ENCODE measurements around the gene THRAP3.

Gene THRAP3

DNA sequence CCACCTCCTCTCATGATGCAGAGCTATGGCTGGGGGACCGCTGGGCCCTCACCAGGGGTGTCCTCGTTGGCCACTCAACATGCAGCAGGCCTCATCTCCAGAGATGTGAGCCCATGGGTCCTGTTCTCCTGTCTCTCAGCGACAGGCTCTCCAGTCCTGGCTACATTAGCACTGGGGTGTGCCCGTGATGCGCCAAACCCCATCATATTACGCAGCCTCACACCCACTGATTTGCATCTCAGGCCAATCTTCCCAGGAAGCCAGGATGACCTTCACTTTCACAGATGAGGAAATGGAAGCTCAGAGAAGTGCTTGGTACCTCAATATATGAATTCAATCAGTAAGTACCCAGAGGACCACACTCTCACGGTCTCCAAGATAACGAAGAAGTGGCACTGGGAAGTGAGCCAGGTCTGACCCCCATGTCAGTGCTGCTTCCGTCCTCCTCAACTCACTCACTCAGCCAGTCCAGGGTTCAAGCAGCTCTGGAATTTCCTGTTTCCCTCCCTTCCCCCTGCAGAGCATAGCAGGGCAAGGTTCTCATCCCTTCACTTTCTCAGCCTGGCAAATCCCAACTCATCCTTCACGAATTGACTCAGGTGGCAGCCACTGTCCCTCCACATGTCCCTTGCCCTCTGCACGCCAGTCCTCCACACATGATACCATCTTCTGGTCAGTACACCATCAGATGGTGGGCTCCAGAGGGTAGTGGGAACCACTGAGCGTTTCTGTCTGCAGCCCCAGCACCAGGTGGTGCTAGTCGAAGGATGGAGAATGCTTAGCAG, 128.1 kb downstream of the THRAP3 start:
- TF ChIP-seq, protein P1, sequence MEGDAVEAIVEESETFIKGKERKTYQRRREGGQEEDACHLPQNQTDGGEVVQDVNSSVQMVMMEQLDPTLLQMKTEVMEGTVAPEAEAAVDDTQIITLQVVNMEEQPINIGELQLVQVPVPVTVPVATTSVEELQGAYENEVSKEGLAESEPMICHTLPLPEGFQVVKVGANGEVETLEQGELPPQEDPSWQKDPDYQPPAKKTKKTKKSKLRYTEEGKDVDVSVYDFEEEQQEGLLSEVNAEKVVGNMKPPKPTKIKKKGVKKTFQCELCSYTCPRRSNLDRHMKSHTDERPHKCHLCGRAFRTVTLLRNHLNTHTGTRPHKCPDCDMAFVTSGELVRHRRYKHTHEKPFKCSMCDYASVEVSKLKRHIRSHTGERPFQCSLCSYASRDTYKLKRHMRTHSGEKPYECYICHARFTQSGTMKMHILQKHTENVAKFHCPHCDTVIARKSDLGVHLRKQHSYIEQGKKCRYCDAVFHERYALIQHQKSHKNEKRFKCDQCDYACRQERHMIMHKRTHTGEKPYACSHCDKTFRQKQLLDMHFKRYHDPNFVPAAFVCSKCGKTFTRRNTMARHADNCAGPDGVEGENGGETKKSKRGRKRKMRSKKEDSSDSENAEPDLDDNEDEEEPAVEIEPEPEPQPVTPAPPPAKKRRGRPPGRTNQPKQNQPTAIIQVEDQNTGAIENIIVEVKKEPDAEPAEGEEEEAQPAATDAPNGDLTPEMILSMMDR (IDR thresholded peaks at IDR 0.05) = no peak
- TF ChIP-seq ZFX (IDR thresholded peaks at IDR 0.05; ENCODE audit: borderline replicate concordance) = no peak
- H3K27ac ChIP-seq = no peak overlapping the region

DNA sequence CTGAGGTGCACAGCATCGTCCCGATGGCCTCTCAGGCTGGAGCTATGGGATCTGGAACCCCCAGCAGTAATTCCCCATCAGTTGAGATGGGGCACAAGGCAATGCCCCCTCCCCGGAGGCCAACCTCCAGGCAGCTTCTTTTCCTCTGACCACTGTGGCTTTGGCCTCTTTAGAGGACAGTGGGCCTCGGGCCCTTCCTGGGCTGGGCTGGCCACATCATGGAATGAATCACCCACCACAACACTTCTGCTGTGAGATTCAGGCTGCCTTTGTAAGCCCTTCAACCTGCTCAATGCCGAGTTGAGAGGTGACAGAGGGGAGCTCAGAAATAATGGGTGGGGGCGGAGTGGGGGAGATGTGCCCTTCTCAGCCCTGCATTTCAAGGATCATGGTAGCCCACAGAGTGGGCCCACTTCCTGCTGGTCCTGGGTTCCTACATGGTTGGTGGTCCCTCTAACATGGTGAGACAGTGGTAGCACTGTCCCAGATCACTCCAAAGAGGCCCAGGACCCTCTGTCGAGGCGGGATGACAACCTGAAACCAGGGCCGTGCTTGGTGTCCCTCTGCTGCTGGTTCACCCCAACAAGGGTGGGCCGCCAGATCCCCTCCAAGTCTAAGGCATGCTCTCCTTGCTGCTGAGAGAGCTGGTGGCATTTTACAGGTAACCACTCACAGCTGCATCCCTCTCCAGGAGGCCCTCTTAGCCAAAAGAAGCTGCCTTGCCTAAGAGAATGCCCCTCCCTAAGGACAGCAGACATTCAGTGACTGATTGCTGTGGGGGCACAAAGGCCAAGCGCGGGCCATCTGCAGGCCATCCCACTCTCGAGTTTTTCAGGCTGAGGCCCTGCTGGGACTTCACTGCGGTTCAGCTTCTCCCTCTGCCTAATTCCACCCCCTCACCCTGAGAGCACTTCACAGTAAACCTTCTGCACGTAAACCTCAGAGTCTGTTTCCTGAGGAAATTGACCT, 129.0 kb downstream of the THRAP3 start:
- H3K27ac ChIP-seq = no peak overlapping the region
- TF ChIP-seq ZFX (IDR thresholded peaks at IDR 0.05; ENCODE audit: borderline replicate concordance) = no peak
- TF ChIP-seq, protein P1 (IDR thresholded peaks at IDR 0.05) = no peak

DNA sequence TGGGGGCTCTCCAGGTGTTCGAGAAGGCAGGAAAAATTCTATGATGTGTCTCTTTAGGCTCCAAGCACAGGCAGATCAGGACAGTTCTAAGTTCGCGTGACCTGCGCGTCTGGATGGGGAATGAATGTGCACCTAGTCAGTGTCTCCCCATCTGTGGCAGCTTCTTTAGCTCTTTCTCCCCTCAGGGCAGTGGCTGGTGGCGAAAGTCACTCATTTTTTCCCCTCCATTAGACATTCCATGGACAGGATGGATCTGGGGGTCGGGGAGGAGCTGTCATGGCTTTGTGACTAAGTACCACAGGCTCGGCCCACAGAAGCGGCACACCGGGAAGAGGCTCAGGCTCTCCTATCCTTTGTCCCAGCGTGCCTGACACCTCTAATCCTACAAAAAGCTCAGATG, 130.2 kb downstream of the THRAP3 start:
- TF ChIP-seq, protein P1 (IDR thresholded peaks at IDR 0.05) = no peak
- no peak for TF ChIP-seq ZFX (IDR thresholded peaks at IDR 0.05; ENCODE audit: borderline replicate concordance)
- no peak overlapping the region for H3K27ac ChIP-seq

Measured in 22Rv1 (cell line).